Activated T-helper 9 cell treated with anti-CD3 and anti-CD28 coated beads, Interleukin-2, amount 50 U/mL, for 16 hours (primary cell): ENCODE results near the gene DMD.

Experiments used
- DNase-seq: peaks from one replicate; pipeline ENCODE4 v3.0.0-alpha.2; 2020; ENCODE audit warnings: low read depth

The DMD gene

GRCh38 chrX:33041141-33041540 lies 170.2 kb downstream of the DMD start:
- DNase-seq: no peak

DNA sequence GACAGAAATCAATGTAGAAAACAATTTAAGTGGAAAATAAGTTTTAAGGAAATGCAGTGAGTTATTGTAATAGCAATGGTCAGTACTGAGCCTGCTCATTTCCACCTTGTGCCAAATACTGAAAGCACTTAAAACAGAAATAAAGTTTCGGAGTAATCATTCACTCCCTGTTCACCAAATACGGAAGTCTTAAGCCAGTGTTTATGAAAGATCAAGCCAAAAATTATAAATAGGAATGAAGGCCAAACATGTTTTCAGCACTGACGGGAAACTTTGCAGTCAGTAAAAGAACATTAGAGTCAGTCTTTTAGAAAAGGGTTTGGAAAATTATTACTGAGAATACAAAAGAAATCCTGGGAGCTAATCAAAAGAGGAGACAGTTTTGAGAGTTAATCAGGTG lies 178.6 kb downstream of the DMD start:
- no peak for DNase-seq

- DNase-seq: no peak
Measured at GRCh38 chrX:33014949-33015348, 196.4 kb downstream of the DMD start.

DNA sequence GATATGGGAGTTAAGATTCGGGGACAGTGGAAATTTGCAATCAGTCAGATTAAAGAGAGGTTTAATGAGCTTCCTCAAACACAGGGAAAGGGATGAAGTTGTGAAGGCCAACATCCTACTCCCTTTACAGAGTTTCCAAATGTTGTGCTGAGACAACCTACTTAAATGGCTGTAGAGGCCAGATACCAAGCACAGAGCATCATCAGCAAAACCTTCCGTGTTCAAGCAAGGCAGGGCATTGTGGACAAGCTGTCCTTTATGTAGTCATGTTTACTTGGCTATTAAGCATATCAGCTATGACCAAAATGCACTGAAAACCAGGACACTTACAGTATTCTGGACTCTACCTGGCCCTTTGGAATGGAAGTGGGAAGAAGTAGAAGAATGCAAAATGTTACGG lies 197.3 kb downstream of the DMD start:
- no peak for DNase-seq

GRCh38 chrX:33001107-33001506 lies 210.2 kb downstream of the DMD start:
- no peak for DNase-seq

- no peak for DNase-seq
Measured at GRCh38 chrX:32998776-32999175, 212.6 kb downstream of the DMD start.

GRCh38 chrX:32995427-32995826 lies 215.9 kb downstream of the DMD start:
- DNase-seq: no peak

DNA sequence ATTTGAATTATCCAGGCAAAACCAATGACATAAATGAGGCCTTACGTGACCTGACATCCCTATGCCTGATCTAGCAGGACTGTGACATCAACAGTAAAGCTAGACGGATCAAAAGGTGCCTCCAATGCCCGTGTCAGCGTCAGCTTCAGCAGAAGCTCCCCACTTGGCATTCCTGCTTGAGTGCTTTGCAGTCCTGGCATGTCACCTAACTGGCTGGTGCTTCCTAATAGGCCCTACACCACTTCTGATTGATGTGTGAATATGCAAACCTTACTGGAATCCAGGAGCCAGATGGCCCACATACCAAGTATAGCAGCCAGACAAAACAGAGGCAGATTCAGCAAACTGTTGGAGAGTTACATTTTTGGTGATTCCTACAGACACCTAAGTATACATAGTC lies 224.2 kb downstream of the DMD start:
- no peak for DNase-seq

- no peak for DNase-seq
Measured at GRCh38 chrX:32985544-32985943, 225.8 kb downstream of the DMD start.

- no peak for DNase-seq
Measured at GRCh38 chrX:32966821-32967355, 244.5 kb downstream of the DMD start.

- DNase-seq: no peak
Measured at GRCh38 chrX:32954125-32954524, 257.2 kb downstream of the DMD start.

DNA sequence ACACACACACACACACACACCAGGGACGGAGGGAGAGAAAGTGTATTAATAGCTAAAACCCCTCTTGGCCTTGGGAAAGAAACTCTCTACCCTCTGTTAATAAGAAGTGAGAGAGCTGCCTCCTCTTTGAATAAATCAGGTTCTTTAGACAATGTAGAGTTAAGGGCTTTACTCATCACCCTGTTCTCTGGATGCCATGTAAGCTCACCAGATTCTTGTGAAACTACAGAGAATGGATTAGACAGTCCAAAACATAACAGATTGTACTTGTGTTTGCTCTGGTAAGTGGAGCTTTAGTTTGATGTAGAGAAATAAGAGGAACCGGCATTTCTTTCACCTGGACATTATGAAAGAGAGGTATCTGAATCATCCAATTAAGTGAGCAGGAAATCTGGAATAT lies 263.2 kb downstream of the DMD start:
- no peak for DNase-seq

DNA sequence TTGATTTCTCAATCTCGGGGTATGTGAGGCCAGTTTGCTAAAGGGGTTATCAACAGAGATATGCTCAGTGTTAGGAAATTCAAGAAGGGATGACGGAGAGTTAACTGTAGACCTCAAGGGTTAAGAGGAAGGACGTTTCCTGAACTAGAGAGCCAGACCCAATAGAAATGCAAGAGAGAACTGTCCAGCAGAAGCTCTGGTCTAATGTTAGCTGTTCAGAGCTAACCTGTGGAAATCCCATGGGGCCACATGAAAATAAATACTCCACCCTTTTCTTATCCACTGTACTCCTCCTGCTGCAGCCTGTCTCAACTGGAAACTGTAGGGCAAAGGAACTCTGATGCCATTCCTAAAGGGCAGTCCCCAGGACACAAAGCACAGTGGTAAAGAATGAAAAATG lies 274.3 kb downstream of the DMD start:
- DNase-seq: no peak

DNA sequence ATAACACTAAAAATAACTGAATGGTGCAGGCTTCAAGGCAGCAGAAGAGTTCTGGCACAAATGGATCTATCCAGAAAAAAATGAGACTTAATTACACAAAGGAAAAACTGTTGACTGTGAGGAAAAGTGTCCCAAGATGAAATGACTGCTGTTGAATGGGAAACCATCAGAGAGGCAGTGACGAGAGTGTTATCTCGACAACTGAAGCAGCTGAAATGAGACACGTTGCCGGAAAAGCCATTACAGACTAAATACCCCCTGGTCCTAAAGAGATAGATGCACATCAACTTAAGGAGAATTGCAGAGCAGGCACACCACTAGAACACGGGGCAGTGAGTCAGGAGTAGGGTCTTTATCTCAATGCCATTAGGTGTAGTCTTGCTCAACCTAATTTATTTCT lies 277.8 kb downstream of the DMD start:
- DNase-seq: no peak

GRCh38 chrX:32929040-32929439 lies 282.3 kb downstream of the DMD start:
- no peak for DNase-seq

- no peak for DNase-seq
Measured at GRCh38 chrX:32896088-32896487, 315.3 kb downstream of the DMD start.

- DNase-seq: no peak
Measured at GRCh38 chrX:32894679-32895078, 316.7 kb downstream of the DMD start.

DNA sequence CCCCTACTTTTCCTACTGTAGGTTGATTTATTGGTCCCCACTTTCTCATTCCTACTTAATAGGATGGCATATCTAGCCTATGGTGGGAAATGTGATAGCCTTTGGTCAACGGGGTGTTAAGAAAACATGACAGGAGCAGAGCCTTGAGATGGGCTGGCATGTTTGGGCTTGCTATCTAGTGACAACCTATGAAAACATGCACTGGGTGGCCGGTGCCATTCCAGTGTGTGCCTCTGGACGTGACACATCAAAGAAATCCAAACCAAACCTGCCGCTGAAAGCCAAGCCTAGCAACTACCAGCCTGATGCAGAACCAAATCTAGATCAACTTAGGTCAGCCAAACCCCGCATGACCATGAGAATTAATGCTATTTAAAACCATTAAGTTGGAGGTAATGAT lies 317.6 kb downstream of the DMD start:
- no peak for DNase-seq

DNA sequence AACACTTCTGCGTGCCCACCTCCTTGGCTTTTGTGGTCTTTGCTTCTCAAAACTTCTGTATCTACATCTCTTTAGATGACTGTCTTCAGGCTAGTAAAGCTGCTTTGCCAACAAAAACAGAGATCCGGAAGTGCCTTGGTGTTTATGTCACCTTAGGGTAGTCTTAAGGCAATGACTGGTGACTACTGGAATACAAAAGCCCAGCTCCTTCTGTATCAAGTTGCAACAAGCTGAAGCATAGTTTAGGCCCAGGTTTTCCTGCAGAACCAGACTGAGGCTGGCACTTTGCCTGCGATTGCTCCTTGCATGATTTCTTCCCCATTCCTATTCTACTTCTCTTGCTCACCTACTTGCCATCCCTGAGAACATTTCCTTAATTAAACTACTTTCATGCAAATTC lies 333.8 kb downstream of the DMD start:
- no peak for DNase-seq

DNA sequence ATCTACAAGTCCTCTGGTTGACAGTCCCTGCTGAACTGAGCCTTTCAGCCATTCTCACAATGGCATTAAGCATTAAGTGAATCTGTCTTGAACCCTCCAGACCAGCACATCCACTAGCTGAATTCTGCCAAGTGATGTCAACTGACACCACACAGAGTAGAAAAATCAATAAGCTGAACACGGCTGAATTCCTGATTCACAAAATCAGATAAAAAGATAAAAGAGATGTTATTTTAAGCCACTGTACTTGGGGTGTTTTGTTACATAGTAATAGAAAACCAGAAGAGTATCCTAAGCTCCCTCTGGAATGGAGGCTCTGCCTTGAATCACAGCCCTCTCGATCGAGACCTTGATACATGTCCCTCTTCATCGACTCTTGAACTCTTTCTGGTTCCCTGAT lies 336.5 kb downstream of the DMD start:
- DNase-seq: no peak

DNA sequence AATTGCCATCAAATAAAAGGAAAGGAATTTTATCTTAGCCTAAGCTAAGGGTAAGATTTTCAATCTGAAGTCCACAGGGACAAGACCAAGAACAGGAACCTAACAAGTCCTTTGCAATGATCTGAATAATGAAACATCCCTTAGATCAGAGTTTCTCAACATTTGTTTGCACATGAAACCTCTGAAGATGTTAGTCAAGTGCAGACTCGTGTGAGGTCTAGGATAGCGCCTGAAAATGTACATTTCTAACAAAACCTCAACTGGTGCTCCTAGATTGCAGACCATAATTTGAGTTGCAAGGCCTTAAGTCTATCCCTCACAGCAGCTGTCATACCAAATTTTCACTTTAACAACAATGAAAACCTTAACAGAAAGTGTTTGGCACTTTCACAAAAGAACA lies 337.6 kb downstream of the DMD start:
- DNase-seq: no peak

DNA sequence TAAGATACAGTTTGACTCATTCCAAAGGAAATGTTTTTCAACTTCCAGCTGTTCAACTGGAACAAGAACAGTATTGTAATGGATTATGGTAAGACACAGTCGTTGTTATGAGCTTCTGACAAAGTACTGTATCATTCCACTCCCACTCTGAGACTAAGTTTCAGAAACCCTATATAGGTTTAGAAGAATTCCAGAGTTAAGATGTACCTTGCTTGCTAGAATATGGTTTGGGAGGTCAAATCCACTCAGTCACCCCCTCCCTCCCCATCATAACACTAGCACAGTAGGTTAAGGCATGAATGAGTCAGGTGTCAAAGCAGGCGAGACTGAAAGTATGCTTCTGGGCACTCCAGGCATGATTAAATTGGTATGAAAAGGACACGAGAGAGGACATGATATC lies 339.7 kb downstream of the DMD start:
- DNase-seq: no peak

DNA sequence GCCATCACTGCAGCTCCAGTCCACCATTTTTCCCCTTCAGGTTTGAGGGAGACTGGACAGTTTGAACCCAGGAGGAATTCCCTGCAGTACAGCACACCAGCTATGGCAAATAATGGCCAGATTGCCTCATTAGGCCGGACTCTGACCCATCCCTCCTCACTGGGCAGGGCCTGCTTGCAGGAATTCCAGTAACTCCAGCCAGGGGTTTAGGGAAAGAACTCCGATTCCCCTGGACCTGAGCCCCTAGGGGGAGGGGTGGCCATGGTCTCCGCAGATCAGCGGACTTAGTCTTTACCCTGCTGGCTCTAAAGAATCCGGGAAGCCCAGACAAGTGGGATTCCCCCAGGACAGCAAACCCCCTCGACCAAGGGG lies 342.8 kb downstream of the DMD start:
- no peak for DNase-seq

DNA sequence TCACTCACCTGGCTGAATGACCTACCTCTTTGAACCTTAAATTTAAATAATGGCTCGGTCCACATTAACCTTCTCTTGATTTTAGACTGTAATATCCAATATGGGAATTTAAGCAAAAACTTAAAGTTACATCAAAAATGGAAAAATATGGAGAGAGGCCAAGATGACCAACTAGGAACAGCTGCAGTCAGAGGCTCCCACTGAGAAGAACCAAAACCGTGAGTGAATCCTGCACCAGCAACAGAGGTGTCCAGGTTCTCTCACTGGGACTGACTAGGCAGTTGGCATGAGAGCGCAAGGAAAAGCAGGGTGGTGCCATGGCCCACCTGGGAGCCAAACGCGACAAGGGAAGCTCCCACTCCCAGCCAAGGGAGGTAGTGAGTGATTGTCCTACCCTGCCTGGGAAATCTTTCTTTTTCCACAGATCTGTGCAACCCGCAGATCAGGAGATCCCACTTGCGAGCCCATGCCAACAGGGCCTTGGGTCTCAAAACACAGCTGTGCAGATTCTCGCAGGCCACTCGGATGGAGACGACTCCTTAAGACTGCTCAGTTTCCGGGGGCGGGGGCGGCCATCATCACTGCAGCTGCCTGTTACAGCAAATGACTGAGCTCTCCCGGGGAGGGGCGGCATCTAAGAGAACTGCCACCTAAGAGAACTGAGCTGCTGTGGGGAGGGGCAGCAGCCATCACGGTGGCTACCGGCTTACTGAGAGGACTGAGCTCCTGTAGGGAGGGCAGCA lies 343.4 kb downstream of the DMD start:
- no peak for DNase-seq
